ENCODE results near the gene IFI27L1.
"Not testable (repeated sequence)": the region's sequence is repeated elsewhere in the genome, so short reads cannot be mapped to it uniquely, and the experiment has no call there.

DNA sequence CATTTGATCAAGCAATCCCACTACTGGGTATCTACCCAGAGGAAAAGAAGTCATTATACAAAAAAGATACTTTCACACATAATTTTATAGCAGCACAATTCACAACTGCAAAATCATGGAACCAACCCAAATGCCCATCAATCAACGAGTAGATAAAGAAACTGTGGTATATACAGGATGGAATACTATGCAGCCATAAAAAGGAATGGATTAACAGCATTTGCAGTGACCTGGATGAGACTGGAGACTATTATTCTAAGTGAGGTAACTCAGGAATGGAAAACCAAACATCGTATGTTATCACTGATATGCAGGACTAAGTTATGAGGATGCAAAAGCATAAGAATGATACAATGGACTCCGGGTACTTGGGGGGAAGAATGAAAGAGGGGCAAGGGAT is 9.0 kb upstream of the IFI27L1 start:
- TF ChIP-seq, protein P1, sequence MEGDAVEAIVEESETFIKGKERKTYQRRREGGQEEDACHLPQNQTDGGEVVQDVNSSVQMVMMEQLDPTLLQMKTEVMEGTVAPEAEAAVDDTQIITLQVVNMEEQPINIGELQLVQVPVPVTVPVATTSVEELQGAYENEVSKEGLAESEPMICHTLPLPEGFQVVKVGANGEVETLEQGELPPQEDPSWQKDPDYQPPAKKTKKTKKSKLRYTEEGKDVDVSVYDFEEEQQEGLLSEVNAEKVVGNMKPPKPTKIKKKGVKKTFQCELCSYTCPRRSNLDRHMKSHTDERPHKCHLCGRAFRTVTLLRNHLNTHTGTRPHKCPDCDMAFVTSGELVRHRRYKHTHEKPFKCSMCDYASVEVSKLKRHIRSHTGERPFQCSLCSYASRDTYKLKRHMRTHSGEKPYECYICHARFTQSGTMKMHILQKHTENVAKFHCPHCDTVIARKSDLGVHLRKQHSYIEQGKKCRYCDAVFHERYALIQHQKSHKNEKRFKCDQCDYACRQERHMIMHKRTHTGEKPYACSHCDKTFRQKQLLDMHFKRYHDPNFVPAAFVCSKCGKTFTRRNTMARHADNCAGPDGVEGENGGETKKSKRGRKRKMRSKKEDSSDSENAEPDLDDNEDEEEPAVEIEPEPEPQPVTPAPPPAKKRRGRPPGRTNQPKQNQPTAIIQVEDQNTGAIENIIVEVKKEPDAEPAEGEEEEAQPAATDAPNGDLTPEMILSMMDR (IDR thresholded peaks at IDR 0.05), result not testable (repeated sequence)
- not testable (repeated sequence) for TF ChIP-seq POLR2A (IDR thresholded peaks at IDR 0.05)

Measured in vagina (tissue), 2 donors.